IPS-18a (cell line): Measurements from ENCODE around the gene NEXN.
"Not testable (repeated sequence)": the region's sequence is repeated elsewhere in the genome, so short reads cannot be mapped to it uniquely, and the experiment has no call there.

Experiments used
- H3K27ac ChIP-seq: one replicate; pipeline ENCODE4 v1.5.1; 2013; ENCODE audit warnings: low read length
- H3K27me3 ChIP-seq: one replicate; pipeline ENCODE4 v1.6.1; 2013; ENCODE audit warnings: mild to moderate bottlenecking, low read length; ENCODE audit not compliant: control insufficient read depth, insufficient read depth
- H3K36me3 ChIP-seq: one replicate; pipeline ENCODE4 v1.6.1; 2013; ENCODE audit warnings: low read depth, low read length; ENCODE audit not compliant: control insufficient read depth
- H3K4me1 ChIP-seq: one replicate; pipeline ENCODE4 v1.6.1; 2013; ENCODE audit warnings: low read depth, low read length; ENCODE audit not compliant: control insufficient read depth
- H3K4me3 ChIP-seq: one replicate; pipeline ENCODE4 v1.5.1; 2013; ENCODE audit warnings: low read length
- H3K9ac ChIP-seq: one replicate; pipeline ENCODE4 v1.6.1; 2013; ENCODE audit warnings: mild to moderate bottlenecking, low read length, moderate library complexity
- H3K9me3 ChIP-seq: one replicate; pipeline ENCODE4 v1.6.1; 2013; ENCODE audit warnings: low read depth, low read length; ENCODE audit not compliant: control insufficient read depth

NEXN gene

DNA sequence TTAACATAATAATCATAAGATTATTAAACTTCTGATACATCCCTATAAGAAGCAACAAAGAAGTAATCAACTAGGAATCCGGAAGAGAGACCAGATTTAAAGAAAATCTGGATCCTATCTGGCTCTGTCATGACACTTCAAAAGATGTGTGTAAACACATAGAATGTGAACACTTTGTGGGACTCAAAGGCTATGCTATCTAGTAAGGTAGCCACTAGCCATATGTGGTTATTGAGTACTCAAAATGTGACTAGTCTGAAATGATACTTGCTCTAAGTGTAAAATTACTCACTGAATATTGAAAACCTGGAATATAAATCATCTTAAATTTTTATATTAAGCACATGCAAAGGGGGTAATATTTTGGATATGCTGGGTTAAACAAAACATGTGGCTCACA is 81.8 kb downstream of the NEXN start:
- Histone ChIP-seq H3K27ac (no peak overlapping the region), H3K36me3 (peaks cover 73% of the 10 kb centered on the region), H3K4me3 (no peak overlapping the region), H3K9me3 (no peaks in the 10 kb centered on the region), H3K27me3 (no peaks in the 10 kb centered on the region), H3K9ac (no peak overlapping the region), H3K4me1 (peaks cover 20% of the 10 kb centered on the region)

GRCh38 chr1:77972080-77972479 is 83.7 kb downstream of the NEXN start:
- Histone ChIP-seq H3K36me3 (peaks cover 58% of the 10 kb centered on the region), H3K9me3 (no peaks in the 10 kb centered on the region), H3K9ac (no peak overlapping the region), H3K27ac (no peak overlapping the region), H3K27me3 (no peaks in the 10 kb centered on the region), H3K4me1 (peaks cover 38% of the 10 kb centered on the region), H3K4me3 (peak overlapping the region; percentile 6)

DNA sequence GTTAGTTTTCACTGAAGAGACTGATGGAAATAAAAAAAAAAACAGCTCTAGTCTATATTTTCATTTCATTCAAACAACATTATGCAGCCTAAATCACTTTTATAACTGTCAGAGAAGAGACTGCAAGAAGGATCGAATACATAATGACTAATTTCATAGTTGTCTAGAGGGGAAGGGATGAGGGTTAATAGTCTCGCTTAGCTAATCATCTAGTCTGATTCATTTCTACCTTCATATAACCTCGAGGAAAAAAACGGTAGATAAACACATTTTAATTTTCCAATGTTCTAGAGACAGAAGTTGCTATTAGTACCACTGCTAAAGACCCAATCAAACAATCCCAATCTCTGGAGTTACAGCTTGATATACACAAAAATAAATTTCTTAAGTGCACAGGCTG is 87.0 kb downstream of the NEXN start:
- H3K36me3 ChIP-seq, result peaks cover 26% of the 10 kb centered on the region
- peaks cover 3% of the 10 kb centered on the region for H3K9me3 ChIP-seq
- no peaks in the 10 kb centered on the region for H3K27me3 ChIP-seq
- no peak overlapping the region for H3K9ac ChIP-seq
- peaks cover 38% of the 10 kb centered on the region for H3K4me1 ChIP-seq
- H3K27ac ChIP-seq, result no peak overlapping the region
- peak overlapping the region; percentile 100 for H3K4me3 ChIP-seq

DNA sequence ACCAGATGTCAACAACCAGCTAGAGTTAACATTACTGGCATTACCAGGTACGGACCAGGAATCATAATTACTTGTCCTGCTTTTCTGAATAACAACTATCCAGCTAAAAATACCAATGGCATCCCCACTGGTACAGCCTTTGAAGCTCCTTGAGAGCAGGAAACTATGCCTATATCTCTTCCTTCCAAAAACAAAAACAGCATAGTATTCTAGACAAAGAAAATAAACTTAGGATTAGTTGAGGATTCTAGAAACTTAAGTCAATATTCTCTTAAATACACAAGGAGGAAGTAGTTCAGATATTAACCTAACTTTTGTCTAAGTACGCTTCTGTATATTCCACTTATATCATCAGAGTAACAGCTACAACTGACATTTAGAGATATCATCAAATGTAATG is 87.5 kb downstream of the NEXN start:
- Histone ChIP-seq H3K36me3 (peaks cover 22% of the 10 kb centered on the region), H3K27ac (no peak overlapping the region), H3K27me3 (no peaks in the 10 kb centered on the region), H3K9ac (peak overlapping the region; percentile 100), H3K4me3 (peak overlapping the region; percentile 100), H3K4me1 (peaks cover 42% of the 10 kb centered on the region), H3K9me3 (peaks cover 3% of the 10 kb centered on the region)

GRCh38 chr1:77976433-77977076 is 88.1 kb downstream of the NEXN start:
- Histone ChIP-seq H3K27me3 (no peaks in the 10 kb centered on the region), H3K4me1 (peaks cover 41% of the 10 kb centered on the region), H3K27ac (no peak overlapping the region), H3K4me3 (peak overlapping the region; percentile 100), H3K36me3 (peaks cover 17% of the 10 kb centered on the region), H3K9ac (peak overlapping the region; percentile 100), H3K9me3 (peaks cover 3% of the 10 kb centered on the region)

- peak overlapping the region; percentile 100 for H3K9ac ChIP-seq
- H3K27ac ChIP-seq, result peak overlapping the region; percentile 100
- peaks cover 34% of the 10 kb centered on the region for H3K4me1 ChIP-seq
- peak overlapping the region; percentile 100 for H3K4me3 ChIP-seq
- H3K36me3 ChIP-seq, result peaks cover 13% of the 10 kb centered on the region
- no peaks in the 10 kb centered on the region for H3K27me3 ChIP-seq
- peaks cover 3% of the 10 kb centered on the region for H3K9me3 ChIP-seq
Measured at GRCh38 chr1:77977989-77978292, 89.5 kb downstream of the NEXN start.

GRCh38 chr1:77978293-77978968 is 90.0 kb downstream of the NEXN start:
- peaks cover 13% of the 10 kb centered on the region for H3K36me3 ChIP-seq
- no peaks in the 10 kb centered on the region for H3K27me3 ChIP-seq
- peaks cover 34% of the 10 kb centered on the region for H3K4me1 ChIP-seq
- peaks cover 3% of the 10 kb centered on the region for H3K9me3 ChIP-seq
- peak overlapping the region; percentile 100 for H3K27ac ChIP-seq
- H3K9ac ChIP-seq, result peak overlapping the region; percentile 100
- peak overlapping the region; percentile 100 for H3K4me3 ChIP-seq

DNA sequence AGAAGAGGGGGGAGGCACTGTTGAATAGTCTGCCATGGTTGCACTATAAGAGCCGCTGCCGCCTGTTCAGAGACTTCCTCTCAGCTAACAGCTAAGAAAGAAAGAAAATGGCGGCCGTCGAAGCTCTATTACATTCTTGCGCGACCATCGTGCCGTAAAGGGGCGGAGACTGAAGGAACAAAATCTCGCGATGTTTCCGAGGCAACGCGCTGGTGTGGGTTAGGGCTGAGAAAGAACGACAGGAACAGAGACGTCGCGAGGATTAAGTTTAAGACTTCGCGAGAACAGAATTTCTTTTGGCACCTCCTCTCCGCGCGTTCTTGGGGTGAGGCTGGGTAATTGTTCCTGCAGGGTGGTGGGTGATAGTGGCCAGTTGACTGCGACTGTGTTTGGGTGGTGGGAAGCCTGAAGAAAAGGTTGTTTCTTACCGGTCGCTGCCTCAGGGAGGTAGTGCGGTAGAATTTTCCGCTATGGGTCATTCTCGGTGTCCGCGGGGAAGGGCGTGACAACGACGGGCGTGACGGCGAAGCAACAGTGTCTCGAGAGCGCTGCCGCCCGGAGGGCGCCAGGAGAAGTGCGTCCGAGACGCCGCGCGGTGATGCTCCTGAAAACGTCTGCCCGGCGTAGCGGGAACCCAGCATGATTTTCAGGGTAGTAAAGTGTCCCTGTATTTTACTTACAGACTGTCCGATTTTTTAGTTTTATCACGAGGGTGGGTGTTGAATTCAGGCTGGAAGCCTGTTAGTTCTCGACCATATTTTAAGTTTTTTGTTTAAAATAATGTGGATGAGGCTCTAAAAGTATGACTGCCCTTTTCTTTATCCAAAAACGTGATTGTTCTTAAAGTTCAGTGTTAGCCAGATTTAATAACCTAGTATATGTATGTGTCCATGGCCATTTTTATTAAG is 90.8 kb downstream of the NEXN start, which contains the start of gene FUBP1:
TSS of gene FUBP1 (minus strand) at position 104 of the 908 bp plus-strand sequence. CDS start at position 36, 68 bp downstream.
- H3K9ac ChIP-seq, result peak within 1 kb of the TSS; percentile 100
- peak within 1 kb of the TSS; percentile 100 for H3K4me3 ChIP-seq
- no peaks in the 10 kb centered on the region for H3K27me3 ChIP-seq
- H3K4me1 ChIP-seq, result peaks cover 31% of the 10 kb centered on the region
- H3K36me3 ChIP-seq, result peaks cover 17% of the 10 kb centered on the region
- H3K9me3 ChIP-seq, result peaks cover 3% of the 10 kb centered on the region
- peak within 1 kb of the TSS; percentile 100 for H3K27ac ChIP-seq

- not testable (repeated sequence) for H3K9me3 ChIP-seq, H3K9ac ChIP-seq, H3K27ac ChIP-seq, H3K27me3 ChIP-seq, H3K4me1 ChIP-seq, H3K36me3 ChIP-seq, H3K4me3 ChIP-seq
Measured at GRCh38 chr1:77983352-77983996, 95.0 kb downstream of the NEXN start.

- Histone ChIP-seq H3K4me1 (peaks cover 4% of the 10 kb centered on the region), H3K27ac (no peak overlapping the region), H3K9me3 (no peaks in the 10 kb centered on the region), H3K9ac (no peak overlapping the region), H3K36me3 (peaks cover 5% of the 10 kb centered on the region), H3K27me3 (no peaks in the 10 kb centered on the region), H3K4me3 (no peak overlapping the region)
Measured at GRCh38 chr1:77983997-77984355, 95.6 kb downstream of the NEXN start.

DNA sequence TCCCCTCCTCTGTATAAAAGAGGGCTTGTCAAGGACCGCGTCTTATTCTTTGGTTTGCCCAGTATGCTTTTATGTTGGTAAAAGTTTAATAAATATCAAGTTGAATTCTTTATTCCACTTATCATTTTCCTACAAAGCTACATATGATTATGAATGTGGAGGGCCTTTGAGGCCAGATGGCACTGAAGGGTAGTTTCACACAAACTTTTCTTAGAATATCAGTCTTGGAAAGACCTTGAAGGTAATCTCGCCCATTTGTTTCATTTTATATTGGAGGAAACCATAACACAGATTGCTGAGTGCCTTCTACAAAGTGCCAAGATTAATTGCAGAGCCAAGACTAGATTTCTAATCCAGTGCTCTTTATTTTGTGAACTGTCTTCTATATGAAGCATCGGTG is 96.2 kb downstream of the NEXN start:
- Histone ChIP-seq H3K9me3 (no peaks in the 10 kb centered on the region), H3K4me1 (peaks cover 6% of the 10 kb centered on the region), H3K4me3 (no peak overlapping the region), H3K36me3 (peaks cover 5% of the 10 kb centered on the region), H3K9ac (no peak overlapping the region), H3K27ac (no peak overlapping the region), H3K27me3 (no peaks in the 10 kb centered on the region)
